ENCODE data around the gene SERPINE3. TPM values are rescaled to one million over a fixed set of nuclear protein-coding genes. Genes with fewer than 3 reads are reported as not detected.

Gene SERPINE3
- polyA plus RNA-seq, 1 donor from 2014 or later = not detected

DNA sequence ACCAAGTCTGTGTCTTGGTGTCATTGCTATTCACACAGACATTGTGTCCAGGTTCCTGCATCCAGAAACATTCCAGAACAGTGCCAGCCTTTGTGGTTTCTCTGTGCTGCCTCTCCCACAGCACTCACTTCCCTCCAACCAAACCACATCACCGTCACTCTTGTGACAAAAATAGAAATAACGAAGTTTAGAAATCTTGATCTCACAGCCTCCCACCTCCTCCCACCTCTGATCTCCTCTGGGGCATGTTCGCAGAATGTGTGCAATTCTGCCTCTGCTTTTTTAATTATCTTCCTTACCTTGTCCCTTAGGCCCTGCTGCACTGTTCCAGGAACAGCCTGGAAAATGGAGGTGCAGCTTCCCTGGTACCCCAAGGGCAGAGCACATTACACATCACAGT is 8.7 kb upstream of the SERPINE3 start:
- Histone ChIP-seq H3K79me2 (replicated peaks; ENCODE audit: insufficient read depth, low read length) (no peaks in the 10 kb centered on the region), H3K27me3 (ENCODE audit: insufficient read depth, low read depth, low read length) (no peaks in the 10 kb centered on the region), H3K9me3 (ENCODE audit: low read length) (no peaks in the 10 kb centered on the region), H3K9me2 (ENCODE audit: insufficient read depth, low read length) (no peaks in the 10 kb centered on the region), H3K36me3 (ENCODE audit: insufficient read depth, low read length) (no peaks in the 10 kb centered on the region), H3K4me3 (ENCODE audit: low read length) (no peak overlapping the region), H3K4me2 (ENCODE audit: low read length) (no peak overlapping the region), H2AFZ (ENCODE audit: low read depth, low read length) (no peak overlapping the region), H4K20me1 (ENCODE audit: insufficient read depth) (no peaks in the 10 kb centered on the region), H3K27ac (ENCODE audit: low read length) (no peak overlapping the region), H3F3A (ENCODE audit: insufficient read depth, low read length, poor library complexity, severe bottlenecking) (no peaks in the 10 kb centered on the region), H3K9ac (ENCODE audit: low read length) (no peak overlapping the region)
- TF ChIP-seq, protein P1, sequence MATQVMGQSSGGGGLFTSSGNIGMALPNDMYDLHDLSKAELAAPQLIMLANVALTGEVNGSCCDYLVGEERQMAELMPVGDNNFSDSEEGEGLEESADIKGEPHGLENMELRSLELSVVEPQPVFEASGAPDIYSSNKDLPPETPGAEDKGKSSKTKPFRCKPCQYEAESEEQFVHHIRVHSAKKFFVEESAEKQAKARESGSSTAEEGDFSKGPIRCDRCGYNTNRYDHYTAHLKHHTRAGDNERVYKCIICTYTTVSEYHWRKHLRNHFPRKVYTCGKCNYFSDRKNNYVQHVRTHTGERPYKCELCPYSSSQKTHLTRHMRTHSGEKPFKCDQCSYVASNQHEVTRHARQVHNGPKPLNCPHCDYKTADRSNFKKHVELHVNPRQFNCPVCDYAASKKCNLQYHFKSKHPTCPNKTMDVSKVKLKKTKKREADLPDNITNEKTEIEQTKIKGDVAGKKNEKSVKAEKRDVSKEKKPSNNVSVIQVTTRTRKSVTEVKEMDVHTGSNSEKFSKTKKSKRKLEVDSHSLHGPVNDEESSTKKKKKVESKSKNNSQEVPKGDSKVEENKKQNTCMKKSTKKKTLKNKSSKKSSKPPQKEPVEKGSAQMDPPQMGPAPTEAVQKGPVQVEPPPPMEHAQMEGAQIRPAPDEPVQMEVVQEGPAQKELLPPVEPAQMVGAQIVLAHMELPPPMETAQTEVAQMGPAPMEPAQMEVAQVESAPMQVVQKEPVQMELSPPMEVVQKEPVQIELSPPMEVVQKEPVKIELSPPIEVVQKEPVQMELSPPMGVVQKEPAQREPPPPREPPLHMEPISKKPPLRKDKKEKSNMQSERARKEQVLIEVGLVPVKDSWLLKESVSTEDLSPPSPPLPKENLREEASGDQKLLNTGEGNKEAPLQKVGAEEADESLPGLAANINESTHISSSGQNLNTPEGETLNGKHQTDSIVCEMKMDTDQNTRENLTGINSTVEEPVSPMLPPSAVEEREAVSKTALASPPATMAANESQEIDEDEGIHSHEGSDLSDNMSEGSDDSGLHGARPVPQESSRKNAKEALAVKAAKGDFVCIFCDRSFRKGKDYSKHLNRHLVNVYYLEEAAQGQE (IDR thresholded peaks at IDR 0.05; ENCODE audit: borderline replicate concordance) = no peak
- no peak for TF ChIP-seq MXI1 (conservative IDR thresholded peaks at IDR 0.05; ENCODE audit: poor library complexity, severe bottlenecking)
- TF ChIP-seq POLR2AphosphoS5 (IDR thresholded peaks at IDR 0.05) = no peak
- TF ChIP-seq RAD21 (conservative IDR thresholded peaks at IDR 0.05) = no peak
- no peak for TF ChIP-seq EZH2 (IDR thresholded peaks at IDR 0.05; ENCODE audit: borderline replicate concordance, insufficient read depth, low read length, poor library complexity, severe bottlenecking)
- no peak for TF ChIP-seq TAF1 (IDR thresholded peaks at IDR 0.05; ENCODE audit: low read depth)
- TF ChIP-seq, protein P2, sequence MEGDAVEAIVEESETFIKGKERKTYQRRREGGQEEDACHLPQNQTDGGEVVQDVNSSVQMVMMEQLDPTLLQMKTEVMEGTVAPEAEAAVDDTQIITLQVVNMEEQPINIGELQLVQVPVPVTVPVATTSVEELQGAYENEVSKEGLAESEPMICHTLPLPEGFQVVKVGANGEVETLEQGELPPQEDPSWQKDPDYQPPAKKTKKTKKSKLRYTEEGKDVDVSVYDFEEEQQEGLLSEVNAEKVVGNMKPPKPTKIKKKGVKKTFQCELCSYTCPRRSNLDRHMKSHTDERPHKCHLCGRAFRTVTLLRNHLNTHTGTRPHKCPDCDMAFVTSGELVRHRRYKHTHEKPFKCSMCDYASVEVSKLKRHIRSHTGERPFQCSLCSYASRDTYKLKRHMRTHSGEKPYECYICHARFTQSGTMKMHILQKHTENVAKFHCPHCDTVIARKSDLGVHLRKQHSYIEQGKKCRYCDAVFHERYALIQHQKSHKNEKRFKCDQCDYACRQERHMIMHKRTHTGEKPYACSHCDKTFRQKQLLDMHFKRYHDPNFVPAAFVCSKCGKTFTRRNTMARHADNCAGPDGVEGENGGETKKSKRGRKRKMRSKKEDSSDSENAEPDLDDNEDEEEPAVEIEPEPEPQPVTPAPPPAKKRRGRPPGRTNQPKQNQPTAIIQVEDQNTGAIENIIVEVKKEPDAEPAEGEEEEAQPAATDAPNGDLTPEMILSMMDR (IDR thresholded peaks at IDR 0.05; ENCODE audit: poor library complexity, severe bottlenecking) = no peak
- no peak for TF ChIP-seq SMC3 (conservative IDR thresholded peaks at IDR 0.05; ENCODE audit: poor library complexity)
- TF ChIP-seq EP300 (conservative IDR thresholded peaks at IDR 0.05; ENCODE audit: poor library complexity, severe bottlenecking) = no peak

GRCh38 chr13:51331354-51331861 is 8.1 kb upstream of the SERPINE3 start:
- Histone ChIP-seq H3F3A (ENCODE audit: insufficient read depth, low read length, poor library complexity, severe bottlenecking) (no peaks in the 10 kb centered on the region), H3K9me2 (ENCODE audit: insufficient read depth, low read length) (no peaks in the 10 kb centered on the region), H3K9ac (ENCODE audit: low read length) (no peak overlapping the region), H3K79me2 (replicated peaks; ENCODE audit: insufficient read depth, low read length) (no peaks in the 10 kb centered on the region), H3K27ac (ENCODE audit: low read length) (no peak overlapping the region), H3K4me3 (ENCODE audit: low read length) (no peak overlapping the region), H3K36me3 (ENCODE audit: insufficient read depth, low read length) (no peaks in the 10 kb centered on the region), H3K4me2 (ENCODE audit: low read length) (no peak overlapping the region), H4K20me1 (ENCODE audit: insufficient read depth) (no peaks in the 10 kb centered on the region), H3K27me3 (ENCODE audit: insufficient read depth, low read depth, low read length) (no peaks in the 10 kb centered on the region), H3K9me3 (ENCODE audit: low read length) (no peaks in the 10 kb centered on the region), H2AFZ (ENCODE audit: low read depth, low read length) (no peak overlapping the region)
- no peak for TF ChIP-seq EP300 (conservative IDR thresholded peaks at IDR 0.05; ENCODE audit: poor library complexity, severe bottlenecking)
- no peak for TF ChIP-seq MXI1 (conservative IDR thresholded peaks at IDR 0.05; ENCODE audit: poor library complexity, severe bottlenecking)
- no peak for TF ChIP-seq EZH2 (IDR thresholded peaks at IDR 0.05; ENCODE audit: borderline replicate concordance, insufficient read depth, low read length, poor library complexity, severe bottlenecking)
- TF ChIP-seq RAD21 (conservative IDR thresholded peaks at IDR 0.05) = no peak
- TF ChIP-seq POLR2AphosphoS5 (IDR thresholded peaks at IDR 0.05) = no peak
- TF ChIP-seq, protein P1 (IDR thresholded peaks at IDR 0.05; ENCODE audit: borderline replicate concordance) = no peak
- TF ChIP-seq SMC3 (conservative IDR thresholded peaks at IDR 0.05; ENCODE audit: poor library complexity) = no peak
- TF ChIP-seq, protein P2 (IDR thresholded peaks at IDR 0.05; ENCODE audit: poor library complexity, severe bottlenecking) = no peak
- TF ChIP-seq TAF1 (IDR thresholded peaks at IDR 0.05; ENCODE audit: low read depth) = no peak
